VCaP (cell line): ENCODE results near the gene PRKG1.

ENCODE experiments used
- H3K27ac ChIP-seq: fragments of 450-650 bp; 2 replicates; pipeline ENCODE4 v1.5.1; 2017
- TF ChIP-seq, protein P1 (sequence below): fragments of 450-650 bp; conservative IDR thresholded peaks from 2 replicates; pipeline ENCODE4 v1.5.1; 2017; ENCODE audit warnings: mild to moderate bottlenecking, moderate library complexity

Gene PRKG1

DNA sequence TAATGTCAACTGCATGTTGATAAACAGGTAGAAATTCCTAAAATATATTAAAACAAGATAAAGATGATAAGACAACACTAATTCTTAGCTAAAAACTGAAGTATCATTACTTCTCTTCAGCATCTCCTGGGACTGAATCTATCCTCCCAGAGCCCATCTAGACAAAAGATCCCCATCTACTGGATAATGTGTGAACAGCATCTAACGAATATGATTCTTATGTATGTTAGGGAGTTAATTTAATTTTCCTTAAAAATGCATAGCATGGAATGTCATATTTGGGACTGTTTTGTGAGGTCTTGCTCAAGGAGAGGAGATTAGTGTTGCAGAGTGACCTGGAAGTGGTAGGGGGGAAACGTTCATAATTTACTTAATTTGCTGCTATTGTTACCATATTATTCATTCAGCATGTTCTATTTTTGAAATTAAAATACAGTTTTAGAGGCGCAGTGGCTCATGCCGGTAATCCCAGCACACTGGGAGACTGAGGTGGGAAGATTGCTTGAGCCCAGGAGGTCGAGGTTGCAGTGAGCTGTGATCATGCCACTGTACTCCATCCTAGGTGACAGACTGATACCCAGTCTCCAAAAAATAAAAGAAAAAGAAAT lies 930.2 kb downstream of the PRKG1 start:
- TF ChIP-seq, protein P1, sequence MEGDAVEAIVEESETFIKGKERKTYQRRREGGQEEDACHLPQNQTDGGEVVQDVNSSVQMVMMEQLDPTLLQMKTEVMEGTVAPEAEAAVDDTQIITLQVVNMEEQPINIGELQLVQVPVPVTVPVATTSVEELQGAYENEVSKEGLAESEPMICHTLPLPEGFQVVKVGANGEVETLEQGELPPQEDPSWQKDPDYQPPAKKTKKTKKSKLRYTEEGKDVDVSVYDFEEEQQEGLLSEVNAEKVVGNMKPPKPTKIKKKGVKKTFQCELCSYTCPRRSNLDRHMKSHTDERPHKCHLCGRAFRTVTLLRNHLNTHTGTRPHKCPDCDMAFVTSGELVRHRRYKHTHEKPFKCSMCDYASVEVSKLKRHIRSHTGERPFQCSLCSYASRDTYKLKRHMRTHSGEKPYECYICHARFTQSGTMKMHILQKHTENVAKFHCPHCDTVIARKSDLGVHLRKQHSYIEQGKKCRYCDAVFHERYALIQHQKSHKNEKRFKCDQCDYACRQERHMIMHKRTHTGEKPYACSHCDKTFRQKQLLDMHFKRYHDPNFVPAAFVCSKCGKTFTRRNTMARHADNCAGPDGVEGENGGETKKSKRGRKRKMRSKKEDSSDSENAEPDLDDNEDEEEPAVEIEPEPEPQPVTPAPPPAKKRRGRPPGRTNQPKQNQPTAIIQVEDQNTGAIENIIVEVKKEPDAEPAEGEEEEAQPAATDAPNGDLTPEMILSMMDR: peak; percentile 84

DNA sequence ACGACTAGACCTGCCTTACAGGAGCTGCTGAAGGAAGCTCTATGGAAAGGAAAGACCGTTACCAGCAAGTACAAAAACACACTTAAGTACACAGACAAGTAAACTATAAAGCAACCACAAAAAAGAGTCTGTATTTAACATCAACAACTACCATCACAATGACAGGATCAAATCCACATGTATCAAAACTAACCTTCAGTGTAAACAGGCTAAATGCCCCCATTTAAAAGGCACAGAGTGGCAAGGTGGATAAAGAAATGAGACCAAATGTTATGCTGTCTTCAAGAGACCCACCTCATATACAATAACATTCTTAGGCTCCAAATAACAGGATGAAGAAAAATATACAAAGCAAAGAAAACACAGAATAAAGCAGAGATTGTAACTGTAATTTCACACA lies 932.8 kb downstream of the PRKG1 start:
- TF ChIP-seq, protein P1: no peak
- no peak overlapping the region for H3K27ac ChIP-seq

More for the DNA sequence above, 930.2 kb downstream of the PRKG1 start:
- no peak overlapping the region for H3K27ac ChIP-seq

DNA sequence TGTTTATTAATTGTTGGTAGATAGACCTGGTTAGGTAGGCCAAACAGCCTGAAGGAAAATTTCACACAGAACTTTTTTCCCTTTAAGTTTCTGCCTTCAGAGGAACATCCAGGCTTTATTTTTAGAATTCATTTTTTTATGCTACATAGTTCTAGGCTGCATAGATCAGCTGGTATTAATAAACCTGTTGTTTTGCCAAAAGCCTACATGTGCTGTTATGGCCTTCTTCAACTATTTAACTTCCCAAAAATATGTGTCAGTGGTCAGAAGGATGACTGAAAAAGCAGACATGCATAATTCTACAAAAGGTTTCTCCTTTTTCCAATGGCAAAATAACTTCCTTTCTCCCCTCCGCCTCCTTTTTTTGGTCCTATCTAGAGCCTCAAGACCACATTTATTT lies 936.8 kb downstream of the PRKG1 start:
- no peak overlapping the region for H3K27ac ChIP-seq
- TF ChIP-seq, protein P1: no peak

DNA sequence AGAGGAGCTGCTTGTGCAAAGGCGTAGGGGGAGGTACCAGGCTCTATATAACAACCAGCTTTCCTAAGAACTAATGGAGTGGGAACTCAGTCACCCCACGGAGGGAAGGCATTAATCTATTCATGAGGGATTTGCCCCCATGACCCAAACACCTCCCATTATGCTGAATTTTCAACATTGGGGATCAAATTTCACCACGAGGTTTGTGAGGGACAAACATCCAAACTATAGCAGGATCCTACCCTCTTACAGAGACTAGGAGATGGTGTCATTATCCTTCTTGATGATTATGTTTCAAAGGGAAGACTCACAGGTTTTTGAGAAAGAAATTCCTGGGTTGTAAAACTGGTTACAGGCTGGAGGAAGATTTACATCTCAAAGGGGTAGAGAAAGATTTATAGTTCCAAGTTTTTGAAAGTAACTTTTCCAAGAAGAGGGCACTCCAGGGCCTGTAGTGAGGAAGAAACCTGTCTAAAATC lies 944.8 kb downstream of the PRKG1 start:
- no peak overlapping the region for H3K27ac ChIP-seq
- TF ChIP-seq, protein P1: no peak

DNA sequence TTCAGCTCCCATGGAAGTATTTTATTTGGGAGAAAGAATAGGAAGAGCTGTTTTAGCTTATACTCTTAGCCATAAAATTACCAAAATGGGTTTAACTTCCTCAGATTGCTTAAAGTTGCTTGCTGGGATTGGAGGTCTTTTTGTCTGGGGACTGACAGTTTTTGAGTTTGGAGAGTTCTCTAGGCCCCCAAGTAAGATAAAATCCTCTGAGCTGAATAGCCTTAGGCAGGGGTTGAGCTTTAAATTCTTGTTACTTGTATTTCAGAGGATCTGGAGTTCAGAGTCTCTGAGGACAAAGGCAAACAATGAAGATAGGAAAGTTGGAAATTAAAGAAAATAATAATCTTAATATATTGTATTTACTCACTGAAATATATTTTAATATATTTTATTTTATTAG lies 945.4 kb downstream of the PRKG1 start:
- H3K27ac ChIP-seq: no peak overlapping the region
- TF ChIP-seq, protein P1: no peak

DNA sequence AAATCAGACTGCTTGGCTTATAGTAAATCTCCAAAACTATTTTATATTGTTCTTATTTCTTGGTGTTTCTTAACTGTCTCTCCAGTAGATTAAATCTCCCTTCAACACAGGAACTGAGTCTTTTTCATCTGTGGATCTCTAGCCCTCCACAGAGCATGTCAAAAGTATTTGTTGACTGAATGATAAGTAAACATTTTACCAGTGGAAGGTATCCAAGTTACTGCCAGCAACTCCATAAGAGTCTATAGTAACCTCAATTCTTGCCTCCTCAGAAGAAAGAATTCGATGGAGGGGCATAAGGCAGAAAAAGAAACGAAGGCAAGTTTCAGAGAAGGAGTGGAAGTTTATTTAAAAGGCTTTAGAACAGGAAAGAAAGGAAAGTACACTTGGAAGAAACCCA lies 945.9 kb downstream of the PRKG1 start:
- H3K27ac ChIP-seq: no peak overlapping the region
- TF ChIP-seq, protein P1: no peak

DNA sequence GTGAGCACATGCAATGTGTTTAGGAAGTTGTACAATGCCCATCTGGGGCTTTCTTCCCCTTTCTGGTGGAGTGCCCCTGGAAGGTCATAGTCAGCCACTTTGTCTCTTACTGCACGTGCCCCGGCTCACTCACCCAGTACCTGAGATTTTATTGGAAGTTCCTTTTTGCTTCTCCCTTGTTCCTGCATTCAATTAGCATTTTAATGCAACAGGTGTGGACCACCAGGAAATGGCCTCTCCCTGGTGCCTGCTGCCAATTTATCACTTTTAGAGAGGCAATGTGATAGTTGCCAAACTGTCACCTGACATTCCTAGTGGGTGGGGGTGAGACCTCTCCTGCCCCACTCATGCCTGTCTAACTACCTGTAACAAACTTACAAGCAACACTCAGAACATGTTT lies 946.4 kb downstream of the PRKG1 start:
- TF ChIP-seq, protein P1: no peak
- H3K27ac ChIP-seq: no peak overlapping the region
